AG08395 (cell line): Measurements from ENCODE around the gene PRPF18.
A peak's percentile ranks its signal among the peaks of the same experiment; 100 is the strongest.
"Not testable (repeated sequence)": the region's sequence is repeated elsewhere in the genome, so short reads cannot be mapped to it uniquely, and the experiment has no call there.

Experiments used
- DNase-seq: peaks from one replicate; pipeline ENCODE4 v3.0.0; 2012; ENCODE audit warnings: mixed read lengths, low spot score

Gene PRPF18, protein sequence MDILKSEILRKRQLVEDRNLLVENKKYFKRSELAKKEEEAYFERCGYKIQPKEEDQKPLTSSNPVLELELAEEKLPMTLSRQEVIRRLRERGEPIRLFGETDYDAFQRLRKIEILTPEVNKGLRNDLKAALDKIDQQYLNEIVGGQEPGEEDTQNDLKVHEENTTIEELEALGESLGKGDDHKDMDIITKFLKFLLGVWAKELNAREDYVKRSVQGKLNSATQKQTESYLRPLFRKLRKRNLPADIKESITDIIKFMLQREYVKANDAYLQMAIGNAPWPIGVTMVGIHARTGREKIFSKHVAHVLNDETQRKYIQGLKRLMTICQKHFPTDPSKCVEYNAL

GRCh38 chr10:13586676-13587355, at the start of gene PRPF18:
Gene PRPF18 (plus strand): TSS chr10:13586965. CDS start chr10:13587087, 122 bp downstream.
- peak; percentile 97 for DNase-seq

DNA sequence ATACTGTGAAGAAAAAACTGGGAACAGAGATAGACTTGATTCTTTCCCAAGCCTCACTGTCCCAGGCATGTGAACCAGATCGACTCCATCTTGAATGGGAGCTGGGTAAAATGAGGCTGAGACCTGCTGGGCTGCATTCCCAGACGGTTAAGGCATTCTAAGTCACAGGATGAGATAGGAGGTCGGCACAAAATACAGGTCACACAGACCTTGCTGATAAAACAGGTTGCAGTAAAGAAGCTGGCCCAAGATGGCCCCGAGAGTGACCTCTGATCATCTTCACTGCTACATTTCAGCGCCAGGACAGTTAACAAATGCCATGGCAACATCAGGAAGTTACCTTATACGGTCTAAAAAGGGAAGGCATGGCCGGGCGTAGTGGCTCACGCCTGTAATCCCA, 48.8 kb upstream of the PRPF18 start:
- not testable (repeated sequence) for DNase-seq

GRCh38 chr10:13542533-13542932, 44.2 kb upstream of the PRPF18 start:
- no peak for DNase-seq

GRCh38 chr10:13550802-13551201, 36.0 kb upstream of the PRPF18 start:
- DNase-seq: no peak

GRCh38 chr10:13555884-13556510, 30.8 kb upstream of the PRPF18 start:
- no peak for DNase-seq

GRCh38 chr10:13559124-13559700, 27.6 kb upstream of the PRPF18 start:
- DNase-seq: no peak

DNA sequence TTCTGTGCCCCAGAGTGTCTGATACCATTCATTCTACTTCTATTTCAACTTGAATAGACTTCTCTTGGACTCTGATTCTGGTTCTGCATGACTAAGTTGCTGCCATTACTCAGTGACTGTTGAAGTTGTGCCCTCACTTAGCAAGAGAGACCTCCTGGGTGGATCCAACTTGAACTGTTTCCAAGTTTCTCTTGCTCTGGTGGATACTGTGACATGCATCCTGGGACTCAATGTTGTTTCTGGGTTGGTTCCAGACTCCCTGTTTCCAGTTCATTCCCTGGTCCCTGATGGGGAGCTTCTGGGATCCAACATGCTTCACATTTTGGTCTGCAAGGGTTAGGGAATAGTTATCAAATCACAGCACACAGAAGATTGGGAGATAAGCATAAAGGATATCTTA, 26.2 kb upstream of the PRPF18 start:
- DNase-seq: no peak

DNA sequence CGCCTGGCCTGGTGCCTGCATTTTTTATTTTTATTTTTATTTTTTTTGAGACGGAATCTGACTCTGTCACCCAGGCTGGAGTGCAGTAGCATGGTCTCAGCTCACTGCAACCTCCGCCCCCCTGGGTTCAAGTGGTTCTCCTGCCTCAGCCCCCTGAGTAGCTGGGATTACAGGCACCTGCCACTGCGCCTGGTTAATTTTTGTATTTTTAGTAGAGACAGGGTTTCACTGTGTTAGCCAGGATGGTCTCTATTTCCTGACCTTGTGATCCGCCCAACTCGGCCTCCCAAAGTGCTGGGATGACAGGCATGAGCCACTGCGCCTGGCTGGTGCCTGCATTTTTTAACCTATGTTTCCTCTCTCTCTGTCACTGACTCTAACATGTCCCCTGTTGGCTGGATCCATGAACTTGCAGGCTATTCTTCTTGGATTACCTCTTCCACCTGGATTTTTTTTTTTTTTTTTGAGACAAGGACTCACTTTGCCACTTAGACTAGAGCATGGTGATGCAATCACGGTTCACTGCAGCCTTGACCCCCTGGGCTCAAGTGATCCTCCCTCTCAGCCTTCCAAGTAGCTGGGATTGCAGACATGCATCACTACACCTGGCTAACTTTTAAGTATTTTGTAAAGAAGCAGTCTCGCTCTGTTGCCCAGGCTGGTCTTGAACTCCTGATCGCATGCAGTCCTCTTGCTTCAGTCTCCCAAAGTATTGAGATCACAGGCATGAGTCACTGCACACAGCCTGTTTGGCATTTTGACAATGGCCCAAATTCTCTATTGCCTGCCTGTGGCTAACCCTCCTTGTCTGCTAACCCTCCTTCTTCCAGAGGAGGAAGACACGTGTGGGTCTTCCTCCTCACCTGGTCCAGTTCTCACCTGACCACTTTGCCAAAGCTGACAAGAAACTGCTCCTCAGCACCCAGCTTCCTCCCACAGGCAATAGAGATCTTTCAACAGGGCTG, 23.0 kb upstream of the PRPF18 start:
- no peak for DNase-seq

GRCh38 chr10:13564576-13564975, 22.2 kb upstream of the PRPF18 start:
- no peak for DNase-seq

DNA sequence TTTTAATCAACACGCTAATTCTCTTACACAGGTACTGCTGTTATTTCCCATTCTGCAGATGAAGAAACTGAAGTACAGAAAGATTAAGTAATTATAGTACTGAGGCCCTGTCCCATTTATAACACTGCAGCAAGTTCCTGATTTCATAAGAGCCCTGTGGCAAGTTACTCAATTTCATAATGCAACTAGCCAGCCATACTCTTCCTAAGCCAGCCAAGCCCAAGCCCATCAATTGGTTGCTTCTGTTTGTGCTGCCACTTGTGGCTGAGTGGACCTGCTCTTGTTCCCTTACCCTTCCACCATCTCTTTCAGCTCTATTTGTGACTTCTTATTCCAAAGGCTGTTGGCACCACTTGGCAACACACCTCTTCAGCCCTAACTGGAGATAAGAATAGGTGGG, 19.7 kb upstream of the PRPF18 start:
- DNase-seq: no peak

DNA sequence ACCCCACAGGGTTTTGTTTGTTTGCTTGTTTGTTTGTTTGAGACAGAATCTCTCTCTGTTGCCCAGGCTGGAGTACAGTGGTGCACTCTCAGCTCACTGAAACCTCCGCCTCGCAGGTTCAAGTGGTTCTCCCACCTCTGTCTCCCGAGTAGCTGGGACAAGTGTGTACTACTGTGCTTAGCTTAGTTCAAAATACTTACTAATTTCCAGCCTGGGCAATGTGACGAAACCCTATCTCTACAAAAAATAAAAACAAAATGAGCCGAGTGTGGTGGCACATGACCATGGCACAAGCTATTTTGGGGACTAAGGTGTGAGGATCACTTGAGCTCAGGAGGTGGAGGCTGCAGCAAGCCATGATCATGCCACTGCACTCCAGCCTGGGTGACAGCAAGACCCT, 15.2 kb upstream of the PRPF18 start:
- no peak for DNase-seq

GRCh38 chr10:13573960-13574359, 12.8 kb upstream of the PRPF18 start:
- DNase-seq: no peak

- DNase-seq: no peak
These were observed 1.5 kb upstream of the PRPF18 start for GRCh38 chr10:13585195-13585751.

DNA sequence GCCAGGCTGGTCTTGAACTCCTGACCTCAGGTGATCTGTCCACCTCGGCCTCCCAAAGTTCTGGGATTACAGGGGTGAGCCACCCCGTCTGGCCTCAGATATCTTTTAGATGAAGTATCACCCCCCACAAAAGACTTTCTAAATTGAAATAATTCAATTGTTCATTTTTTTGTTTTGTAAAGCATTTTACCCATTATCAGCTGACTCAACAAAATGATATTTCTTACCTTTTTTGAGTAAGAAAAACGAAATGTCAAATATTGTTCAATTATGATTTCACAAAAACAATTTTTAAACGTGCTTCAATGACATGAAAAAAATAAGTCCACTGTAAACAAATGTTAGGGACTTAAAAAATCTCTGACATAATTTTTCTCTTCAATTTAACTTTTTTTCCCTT, 822 bp upstream of the PRPF18 start:
- DNase-seq: no peak

DNA sequence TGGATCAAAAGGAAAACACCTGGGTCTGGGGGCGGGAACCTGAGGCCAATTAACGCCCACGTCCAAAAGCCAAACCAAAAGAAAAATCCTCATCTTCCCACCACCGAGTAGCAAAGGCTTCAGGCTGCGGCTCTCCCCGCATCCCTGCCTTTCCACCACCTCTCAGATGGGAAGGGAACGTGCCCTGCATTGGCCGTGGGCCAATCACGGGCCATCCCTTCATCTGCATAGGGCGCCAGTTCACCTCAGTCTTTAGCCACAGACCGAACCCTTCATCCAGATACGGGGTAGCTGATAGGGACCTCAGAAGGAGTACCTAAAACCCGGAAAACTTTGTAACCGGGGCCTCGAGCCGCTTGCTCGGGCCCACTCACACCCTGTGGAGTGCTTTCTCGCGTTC, 626 bp downstream of the PRPF18 start:
- no peak for DNase-seq

GRCh38 chr10:13589316-13589715, 2.6 kb downstream of the PRPF18 start:
- no peak for DNase-seq

GRCh38 chr10:13590886-13591285, 4.1 kb downstream of the PRPF18 start:
- DNase-seq: no peak

- DNase-seq: no peak
These were observed 5.5 kb downstream of the PRPF18 start for GRCh38 chr10:13592306-13592705.

GRCh38 chr10:13593535-13593934, 6.8 kb downstream of the PRPF18 start:
- DNase-seq: peak; percentile 79

DNA sequence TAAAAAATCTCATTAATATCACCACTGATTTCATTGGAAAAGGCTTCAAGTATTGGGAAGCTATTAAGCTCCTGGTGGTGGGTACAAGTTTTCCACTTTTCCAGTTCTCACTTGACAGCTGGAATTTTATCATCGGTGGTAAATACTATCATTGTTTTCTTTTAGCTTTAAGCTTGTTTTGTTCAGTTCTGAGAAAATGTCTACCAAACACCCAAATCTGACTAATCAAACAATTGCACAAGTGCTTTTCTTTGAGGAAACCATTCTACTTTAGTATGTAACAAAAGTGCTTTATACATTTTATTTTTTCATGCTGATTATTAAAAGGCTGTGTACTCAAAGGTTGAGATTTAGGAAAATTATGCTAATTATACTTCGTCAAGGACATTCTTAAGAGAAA, 7.9 kb downstream of the PRPF18 start:
- DNase-seq: no peak

GRCh38 chr10:13597909-13598308, 11.1 kb downstream of the PRPF18 start:
- DNase-seq: no peak
